ENCODE results near the gene IRGQ.

The IRGQ gene

GRCh38 chr19:43634506-43634871 lies 38.6 kb upstream of the IRGQ start:
- no peak for DNase-seq (ENCODE audit: low read depth)
- H3K4me3 ChIP-seq (ENCODE audit: control insufficient read depth, low read depth, low read length), result no peak overlapping the region
- TF ChIP-seq CTCF (IDR thresholded peaks at IDR 0.05; ENCODE audit: control insufficient read depth, insufficient read depth, low read depth, low read length, missing control alignments), result no peak

- DNase-seq (ENCODE audit: low read depth), result no peak
- no peak for TF ChIP-seq CTCF (IDR thresholded peaks at IDR 0.05; ENCODE audit: control insufficient read depth, insufficient read depth, low read depth, low read length, missing control alignments)
- no peak overlapping the region for H3K4me3 ChIP-seq (ENCODE audit: control insufficient read depth, low read depth, low read length)
Measured at GRCh38 chr19:43634068-43634467, 38.1 kb upstream of the IRGQ start.

GRCh38 chr19:43633520-43633919 lies 37.6 kb upstream of the IRGQ start:
- TF ChIP-seq CTCF (IDR thresholded peaks at IDR 0.05; ENCODE audit: control insufficient read depth, insufficient read depth, low read depth, low read length, missing control alignments), result no peak
- no peak overlapping the region for H3K4me3 ChIP-seq (ENCODE audit: control insufficient read depth, low read depth, low read length)
- no peak for DNase-seq (ENCODE audit: low read depth)

- H3K4me3 ChIP-seq (ENCODE audit: control insufficient read depth, low read depth, low read length), result no peak overlapping the region
- DNase-seq (ENCODE audit: low read depth), result no peak
- no peak for TF ChIP-seq CTCF (IDR thresholded peaks at IDR 0.05; ENCODE audit: control insufficient read depth, insufficient read depth, low read depth, low read length, missing control alignments)
Measured at GRCh38 chr19:43631491-43631890, 35.6 kb upstream of the IRGQ start.

GRCh38 chr19:43628646-43629326 lies 32.9 kb upstream of the IRGQ start:
- TF ChIP-seq CTCF (IDR thresholded peaks at IDR 0.05; ENCODE audit: control insufficient read depth, insufficient read depth, low read depth, low read length, missing control alignments), result no peak
- H3K4me3 ChIP-seq (ENCODE audit: control insufficient read depth, low read depth, low read length), result no peak overlapping the region
- no peak for DNase-seq (ENCODE audit: low read depth)

GRCh38 chr19:43626838-43627237 lies 30.9 kb upstream of the IRGQ start:
- no peak for DNase-seq (ENCODE audit: low read depth)
- H3K4me3 ChIP-seq (ENCODE audit: control insufficient read depth, low read depth, low read length), result no peak overlapping the region
- no peak for TF ChIP-seq CTCF (IDR thresholded peaks at IDR 0.05; ENCODE audit: control insufficient read depth, insufficient read depth, low read depth, low read length, missing control alignments)
